Kidney (tissue), 14 donors: Measurements from ENCODE around the gene MED9. TPM values are rescaled to one million over a fixed set of nuclear protein-coding genes. Genes with fewer than 3 reads are reported as not detected.

Experiments
- DNase-seq, 5 donors: peaks; one replicate each; pipeline ENCODE4 v3.0.0-alpha.2; 2013 to 2020
- FAIRE-seq: peaks from 2 replicates; lab custom pipeline; 2012; peaks lifted over from hg19 to GRCh38; lab: Jason Lieb, UNC
- H3K27ac ChIP-seq, 2 donors: one replicate each; pipeline ENCODE4 v1.7.0; 2013; ENCODE audit warnings: low read depth in 2 of 2, low read length in 2 of 2, inconsistent platforms in 1 of 2
- H3K27me3 ChIP-seq: one replicate; pipeline ENCODE4 v1.7.1; 2013; ENCODE audit warnings: low read length, inconsistent platforms; ENCODE audit not compliant: control insufficient read depth, insufficient read depth
- H3K36me3 ChIP-seq, 3 donors: one replicate each; pipeline versions ENCODE4 v1.7.0 to v1.7.1; 2013; ENCODE audit warnings: low read length in 3 of 3, control low read depth in 1 of 3, inconsistent platforms in 1 of 3; ENCODE audit not compliant: insufficient read depth in 3 of 3, control insufficient read depth in 2 of 3
- H3K4me1 ChIP-seq, 3 donors: one replicate each; pipeline versions ENCODE4 v1.7.0 to v1.7.1; 2013; ENCODE audit warnings: low read length in 3 of 3, inconsistent platforms in 1 of 3, low read depth in 1 of 3; ENCODE audit not compliant: control insufficient read depth in 2 of 3, insufficient read depth in 2 of 3
- H3K4me3 ChIP-seq, 3 donors: one replicate each; pipeline versions ENCODE4 v1.7.0 to v1.8.1; 2013; ENCODE audit warnings: low read length in 3 of 3, control low read depth in 1 of 3, inconsistent platforms in 1 of 3
- H3K9ac ChIP-seq, 3 donors: one replicate each; pipeline versions ENCODE4 v1.7.0 to v1.7.1; 2013; ENCODE audit warnings: low read length in 3 of 3, control low read depth in 1 of 3, inconsistent platforms in 1 of 3
- H3K9me3 ChIP-seq, 3 donors: one replicate each; pipeline versions ENCODE4 v1.7.0 to v1.7.1; 2013; ENCODE audit warnings: low read length in 3 of 3, control low read depth in 1 of 3, inconsistent platforms in 1 of 3; ENCODE audit not compliant: control insufficient read depth in 2 of 3, insufficient read depth in 1 of 3
- intact Hi-C: fragments of 100-400 bp; cut with DNase I; formaldehyde crosslinking; loops from one replicate; pipeline ENCODE4 v1.11.1; 2022
- polyA plus RNA-seq: library from polyadenylated mRNA; stranded (reverse); fragments of 350-450 nt; fragmentation: Illumina TruSeq; extraction: RNeasy Lipid Tissue Mini Kit (QIAGEN cat#74804); gene quantifications from one replicate; pipeline ENCODE4 v1.2.3, GENCODE V29; 2014; ENCODE audit warnings: low read depth, low replicate concordance; ENCODE audit not compliant: insufficient read depth
- total RNA-seq: library from RNA; stranded (reverse); fragmentation: NEBNext Ultra II Directional; extraction: Animal tissue kit (Norgen Biotek cat#: 25700); gene quantifications from one replicate; pipeline ENCODE4 v1.2.1, GENCODE V29; 2021
- TF ChIP-seq, protein P1 (sequence below): IDR thresholded peaks from 3 replicates; pipeline ENCODE4 v1.5.1; 2012; ENCODE audit warnings: mild to moderate bottlenecking, moderate library complexity, borderline replicate concordance; ENCODE audit not compliant: insufficient read depth; ENCODE audit errors: extremely low read depth
- donor health status: control.
- donor health status: control.
- donor health status: control.
- donor health status: control.
- donor health status: control.
- donor health status: DM: yes; HTN: yes; CAD: no.
- donor health status: Normal renal cell carcinoma (clear cell type).

The MED9 gene
- total and polyA plus RNA-seq, 2 donors from 2014 or later: 20.8 to 24.5 TPM

- Histone ChIP-seq H3K27ac (no peak overlapping the region), H3K36me3 (no peaks in the 10 kb centered on the region), H3K4me3 (no peak overlapping the region), H3K9me3 (no peaks in the 10 kb centered on the region), H3K4me1 (peaks cover 0 to 4% (median 0%) of the 10 kb centered on the region in 3 donors), H3K9ac (no peak overlapping the region), H3K27me3 (no peaks in the 10 kb centered on the region)
- DNase-seq: no peak
- FAIRE-seq: no peak
- intact Hi-C loops: no loop called here
- TF ChIP-seq, protein P1, sequence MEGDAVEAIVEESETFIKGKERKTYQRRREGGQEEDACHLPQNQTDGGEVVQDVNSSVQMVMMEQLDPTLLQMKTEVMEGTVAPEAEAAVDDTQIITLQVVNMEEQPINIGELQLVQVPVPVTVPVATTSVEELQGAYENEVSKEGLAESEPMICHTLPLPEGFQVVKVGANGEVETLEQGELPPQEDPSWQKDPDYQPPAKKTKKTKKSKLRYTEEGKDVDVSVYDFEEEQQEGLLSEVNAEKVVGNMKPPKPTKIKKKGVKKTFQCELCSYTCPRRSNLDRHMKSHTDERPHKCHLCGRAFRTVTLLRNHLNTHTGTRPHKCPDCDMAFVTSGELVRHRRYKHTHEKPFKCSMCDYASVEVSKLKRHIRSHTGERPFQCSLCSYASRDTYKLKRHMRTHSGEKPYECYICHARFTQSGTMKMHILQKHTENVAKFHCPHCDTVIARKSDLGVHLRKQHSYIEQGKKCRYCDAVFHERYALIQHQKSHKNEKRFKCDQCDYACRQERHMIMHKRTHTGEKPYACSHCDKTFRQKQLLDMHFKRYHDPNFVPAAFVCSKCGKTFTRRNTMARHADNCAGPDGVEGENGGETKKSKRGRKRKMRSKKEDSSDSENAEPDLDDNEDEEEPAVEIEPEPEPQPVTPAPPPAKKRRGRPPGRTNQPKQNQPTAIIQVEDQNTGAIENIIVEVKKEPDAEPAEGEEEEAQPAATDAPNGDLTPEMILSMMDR: no peak
Observed at GRCh38 chr17:17527534-17527933, 50.7 kb downstream of the MED9 start.

- Histone ChIP-seq H3K9me3 (no peaks in the 10 kb centered on the region), H3K27me3 (no peaks in the 10 kb centered on the region), H3K4me1 (peaks cover 0 to 4% (median 0%) of the 10 kb centered on the region in 3 donors), H3K4me3 (no peak overlapping the region), H3K27ac (no peak overlapping the region), H3K36me3 (no peaks in the 10 kb centered on the region), H3K9ac (no peak overlapping the region)
- no peak for FAIRE-seq
- TF ChIP-seq, protein P1: no peak
- intact Hi-C loops: no loop called here
- DNase-seq: no peak
Observed at GRCh38 chr17:17527956-17528500, 51.2 kb downstream of the MED9 start.

DNA sequence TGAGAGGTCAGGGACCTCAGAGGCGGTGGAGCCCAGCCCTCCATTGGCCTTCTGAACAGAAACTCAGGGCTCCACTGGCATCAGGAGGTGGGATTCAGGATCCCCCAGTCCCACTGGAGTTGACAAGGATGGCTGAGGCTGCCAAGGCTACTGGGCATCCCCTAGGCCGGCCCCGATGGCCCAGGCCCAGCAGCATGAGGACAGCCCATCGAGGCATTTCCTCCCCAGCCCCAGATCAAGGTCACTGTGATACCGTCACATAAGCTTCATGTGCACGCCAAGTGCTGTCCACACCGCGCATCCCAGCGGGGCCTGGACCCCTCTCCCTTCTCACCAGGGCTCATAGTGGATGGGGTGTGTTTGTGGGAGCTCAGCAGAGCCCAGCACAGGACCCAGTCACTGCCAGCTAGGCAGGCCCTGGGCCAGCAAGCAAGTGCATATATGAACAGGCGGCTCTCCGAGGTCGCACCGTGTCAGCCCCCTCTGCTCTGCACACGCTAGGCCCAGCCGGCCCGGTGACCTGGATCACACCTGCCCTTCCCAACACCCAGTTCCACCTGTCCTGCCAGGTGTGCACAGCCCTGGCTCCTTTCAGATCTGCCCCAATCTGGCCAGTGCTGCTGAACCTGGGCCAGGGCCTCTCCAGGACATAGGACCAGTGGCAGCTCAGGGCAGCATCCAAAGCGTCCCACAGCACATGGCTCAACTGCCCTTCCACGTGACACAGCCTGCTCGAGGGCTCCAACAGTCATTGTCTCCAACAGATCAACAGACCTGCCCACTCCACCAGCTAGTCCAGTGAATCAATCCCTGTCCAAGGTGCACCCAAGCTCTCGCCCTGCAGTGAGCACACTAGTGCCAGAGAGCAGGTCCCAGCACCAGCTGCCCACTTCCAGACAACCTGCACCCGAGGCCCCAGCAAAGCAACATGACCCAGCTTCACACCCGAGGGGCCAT, 52.2 kb downstream of the MED9 start:
- Histone ChIP-seq H3K27ac (no peak overlapping the region), H3K9me3 (no peaks in the 10 kb centered on the region), H3K36me3 (no peaks in the 10 kb centered on the region), H3K27me3 (no peaks in the 10 kb centered on the region), H3K4me3 (no peak overlapping the region), H3K4me1 (peaks cover 0 to 4% (median 0%) of the 10 kb centered on the region in 3 donors), H3K9ac (no peak overlapping the region)
- intact Hi-C loops: no loop called here
- FAIRE-seq (no peak), DNase-seq (no peak)
- TF ChIP-seq, protein P1: no peak
